SH-SY5Y (cell line): ENCODE measurements around the gene CACNG5.

Experiments used
- GATA2 ChIP-seq: IDR thresholded peaks from 2 replicates; pipeline ENCODE4 v1.6.1; 2011; ENCODE audit warnings: mild to moderate bottlenecking, low read depth, low read length
- GATA3 ChIP-seq: IDR thresholded peaks from 2 replicates; pipeline ENCODE4 v1.6.1; 2011; ENCODE audit warnings: low read depth, mild to moderate bottlenecking, low read length, moderate library complexity

DNA sequence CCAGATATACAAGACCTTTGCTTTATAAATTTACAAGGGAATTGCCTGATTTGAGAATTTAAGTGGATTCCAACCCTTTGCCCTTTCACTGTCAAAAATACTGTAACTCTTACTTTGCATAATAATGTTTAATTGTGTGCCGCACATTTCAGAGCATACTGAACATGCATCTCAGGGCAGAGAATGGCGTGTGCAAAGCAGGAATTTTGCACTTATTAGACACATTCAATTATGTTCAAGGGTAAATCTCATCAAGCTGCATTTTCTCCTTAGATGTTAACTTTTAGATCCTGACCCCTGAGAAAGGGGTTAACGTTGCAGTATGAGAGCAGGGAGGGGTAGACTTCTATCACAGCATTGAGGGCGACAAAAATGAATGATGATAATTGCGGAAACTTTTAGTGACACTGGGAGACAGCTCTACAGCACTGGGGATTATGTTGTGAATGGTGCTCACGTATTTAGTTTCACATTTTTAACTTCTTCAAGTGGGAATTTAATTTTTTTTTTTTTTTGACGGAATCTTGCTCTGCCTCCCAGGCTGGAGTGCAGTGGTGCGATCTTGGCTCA lies 75.0 kb downstream of the CACNG5 start:
- TF ChIP-seq GATA3 (no peak), GATA2 (no peak)
